ENCODE measurements around the gene ZBTB17. TPM values are rescaled to one million over a fixed set of nuclear protein-coding genes. Genes with fewer than 3 reads are reported as not detected.
"Not testable (repeated sequence)": the region's sequence is repeated elsewhere in the genome, so short reads cannot be mapped to it uniquely, and the experiment has no call there.

ZBTB17 gene
- polyA plus RNA-seq, 1 donor, result 24.9 TPM

DNA sequence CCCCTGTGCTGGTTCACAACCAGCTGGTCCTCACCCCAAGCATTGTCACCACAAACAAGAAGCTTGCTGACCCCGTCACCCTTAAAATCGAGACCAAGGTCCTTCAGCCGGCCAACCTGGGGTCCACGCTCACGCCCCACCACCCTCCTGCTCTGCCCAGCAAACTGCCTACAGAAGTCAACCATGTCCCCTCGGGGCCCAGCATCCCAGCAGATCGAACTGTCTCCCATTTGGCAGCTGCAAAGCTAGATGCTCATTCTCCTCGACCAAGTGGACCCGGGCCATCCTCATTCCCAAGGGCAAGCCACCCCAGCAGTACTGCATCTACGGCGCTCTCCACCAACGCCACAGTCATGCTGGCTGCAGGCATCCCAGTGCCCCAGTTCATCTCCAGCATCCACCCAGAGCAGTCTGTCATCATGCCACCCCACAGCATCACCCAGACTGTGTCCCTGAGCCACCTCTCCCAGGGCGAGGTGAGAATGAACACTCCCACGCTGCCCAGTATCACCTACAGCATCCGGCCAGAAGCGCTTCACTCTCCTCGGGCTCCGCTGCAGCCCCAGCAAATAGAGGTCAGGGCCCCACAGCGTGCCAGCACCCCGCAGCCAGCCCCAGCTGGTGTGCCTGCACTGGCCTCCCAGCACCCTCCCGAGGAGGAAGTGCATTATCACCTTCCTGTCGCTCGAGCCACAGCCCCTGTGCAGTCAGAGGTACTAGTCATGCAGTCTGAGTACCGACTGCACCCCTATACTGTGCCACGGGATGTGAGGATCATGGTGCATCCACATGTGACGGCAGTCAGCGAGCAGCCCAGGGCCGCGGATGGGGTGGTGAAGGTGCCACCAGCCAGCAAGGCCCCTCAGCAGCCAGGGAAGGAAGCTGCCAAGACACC lies 40.6 kb downstream of the ZBTB17 start:
- no peak for DNase-seq (ENCODE audit: low read depth)

DNA sequence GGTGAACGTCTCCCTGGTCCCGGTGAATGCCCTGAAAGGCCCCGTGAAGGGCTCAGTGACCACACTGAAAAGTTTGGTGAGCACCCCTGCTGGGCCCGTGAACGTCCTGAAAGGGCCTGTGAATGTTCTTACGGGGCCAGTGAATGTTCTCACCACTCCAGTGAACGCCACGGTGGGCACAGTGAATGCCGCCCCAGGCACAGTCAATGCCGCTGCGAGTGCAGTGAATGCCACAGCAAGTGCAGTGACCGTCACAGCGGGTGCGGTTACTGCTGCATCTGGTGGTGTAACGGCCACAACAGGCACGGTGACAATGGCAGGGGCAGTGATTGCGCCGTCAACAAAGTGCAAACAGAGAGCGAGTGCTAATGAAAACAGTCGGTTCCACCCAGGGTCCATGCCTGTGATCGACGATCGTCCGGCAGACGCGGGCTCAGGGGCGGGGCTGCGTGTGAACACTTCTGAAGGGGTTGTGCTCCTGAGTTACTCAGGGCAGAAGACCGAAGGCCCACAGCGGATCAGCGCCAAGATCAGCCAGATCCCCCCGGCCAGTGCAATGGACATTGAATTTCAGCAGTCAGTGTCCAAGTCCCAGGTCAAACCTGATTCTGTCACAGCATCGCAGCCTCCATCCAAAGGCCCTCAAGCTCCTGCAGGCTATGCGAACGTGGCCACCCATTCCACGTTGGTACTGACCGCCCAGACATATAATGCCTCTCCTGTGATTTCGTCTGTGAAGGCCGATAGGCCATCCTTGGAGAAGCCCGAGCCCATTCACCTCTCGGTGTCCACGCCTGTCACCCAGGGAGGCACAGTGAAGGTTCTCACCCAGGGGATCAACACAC lies 41.5 kb downstream of the ZBTB17 start:
- no peak for DNase-seq (ENCODE audit: low read depth)

DNA sequence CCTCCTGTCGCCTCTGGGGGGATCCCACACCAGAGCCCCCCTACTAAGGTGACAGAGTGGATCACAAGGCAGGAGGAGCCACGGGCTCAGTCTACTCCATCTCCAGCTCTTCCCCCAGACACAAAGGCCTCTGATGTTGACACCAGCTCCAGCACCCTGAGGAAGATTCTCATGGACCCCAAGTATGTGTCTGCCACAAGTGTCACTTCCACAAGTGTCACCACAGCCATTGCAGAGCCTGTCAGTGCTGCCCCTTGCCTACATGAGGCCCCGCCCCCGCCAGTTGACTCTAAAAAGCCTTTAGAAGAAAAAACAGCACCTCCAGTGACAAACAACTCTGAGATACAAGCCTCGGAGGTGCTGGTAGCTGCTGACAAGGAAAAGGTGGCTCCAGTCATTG lies 42.2 kb downstream of the ZBTB17 start:
- no peak for DNase-seq (ENCODE audit: low read depth)

DNA sequence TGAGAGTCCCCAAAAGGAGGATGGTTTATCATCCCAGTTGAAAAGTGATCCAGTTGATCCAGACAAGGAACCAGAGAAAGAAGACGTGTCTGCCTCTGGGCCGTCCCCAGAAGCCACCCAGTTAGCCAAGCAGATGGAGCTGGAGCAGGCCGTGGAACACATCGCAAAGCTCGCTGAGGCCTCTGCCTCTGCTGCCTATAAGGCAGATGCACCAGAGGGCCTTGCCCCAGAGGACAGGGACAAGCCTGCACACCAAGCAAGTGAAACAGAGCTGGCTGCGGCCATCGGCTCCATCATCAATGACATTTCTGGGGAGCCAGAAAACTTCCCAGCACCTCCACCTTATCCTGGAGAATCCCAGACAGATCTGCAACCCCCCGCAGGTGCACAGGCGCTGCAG lies 43.3 kb downstream of the ZBTB17 start:
- DNase-seq (ENCODE audit: low read depth), result no peak

DNA sequence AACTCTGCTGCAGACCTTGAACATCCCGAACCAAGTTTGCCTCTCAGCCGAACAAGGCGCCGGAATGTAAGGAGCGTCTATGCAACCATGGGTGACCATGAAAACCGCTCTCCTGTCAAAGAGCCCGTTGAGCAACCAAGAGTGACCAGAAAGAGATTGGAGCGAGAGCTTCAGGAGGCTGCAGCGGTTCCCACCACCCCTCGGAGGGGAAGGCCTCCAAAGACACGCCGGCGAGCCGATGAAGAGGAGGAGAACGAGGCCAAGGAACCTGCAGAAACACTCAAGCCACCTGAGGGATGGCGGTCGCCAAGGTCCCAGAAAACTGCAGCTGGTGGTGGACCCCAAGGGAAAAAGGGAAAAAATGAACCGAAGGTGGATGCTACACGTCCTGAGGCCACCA lies 44.0 kb downstream of the ZBTB17 start:
- no peak for DNase-seq (ENCODE audit: low read depth)

DNA sequence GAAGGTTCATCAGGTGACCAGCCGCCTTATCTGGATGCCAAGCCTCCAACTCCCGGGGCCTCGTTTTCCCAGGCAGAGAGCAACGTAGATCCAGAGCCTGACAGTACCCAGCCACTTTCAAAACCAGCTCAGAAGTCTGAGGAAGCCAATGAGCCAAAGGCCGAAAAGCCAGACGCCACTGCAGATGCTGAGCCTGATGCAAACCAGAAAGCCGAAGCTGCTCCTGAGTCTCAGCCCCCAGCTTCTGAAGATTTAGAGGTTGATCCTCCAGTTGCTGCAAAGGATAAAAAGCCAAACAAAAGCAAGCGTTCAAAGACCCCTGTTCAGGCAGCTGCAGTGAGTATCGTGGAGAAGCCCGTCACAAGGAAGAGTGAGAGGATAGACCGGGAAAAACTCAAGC lies 44.5 kb downstream of the ZBTB17 start:
- DNase-seq (ENCODE audit: low read depth), result no peak

DNA sequence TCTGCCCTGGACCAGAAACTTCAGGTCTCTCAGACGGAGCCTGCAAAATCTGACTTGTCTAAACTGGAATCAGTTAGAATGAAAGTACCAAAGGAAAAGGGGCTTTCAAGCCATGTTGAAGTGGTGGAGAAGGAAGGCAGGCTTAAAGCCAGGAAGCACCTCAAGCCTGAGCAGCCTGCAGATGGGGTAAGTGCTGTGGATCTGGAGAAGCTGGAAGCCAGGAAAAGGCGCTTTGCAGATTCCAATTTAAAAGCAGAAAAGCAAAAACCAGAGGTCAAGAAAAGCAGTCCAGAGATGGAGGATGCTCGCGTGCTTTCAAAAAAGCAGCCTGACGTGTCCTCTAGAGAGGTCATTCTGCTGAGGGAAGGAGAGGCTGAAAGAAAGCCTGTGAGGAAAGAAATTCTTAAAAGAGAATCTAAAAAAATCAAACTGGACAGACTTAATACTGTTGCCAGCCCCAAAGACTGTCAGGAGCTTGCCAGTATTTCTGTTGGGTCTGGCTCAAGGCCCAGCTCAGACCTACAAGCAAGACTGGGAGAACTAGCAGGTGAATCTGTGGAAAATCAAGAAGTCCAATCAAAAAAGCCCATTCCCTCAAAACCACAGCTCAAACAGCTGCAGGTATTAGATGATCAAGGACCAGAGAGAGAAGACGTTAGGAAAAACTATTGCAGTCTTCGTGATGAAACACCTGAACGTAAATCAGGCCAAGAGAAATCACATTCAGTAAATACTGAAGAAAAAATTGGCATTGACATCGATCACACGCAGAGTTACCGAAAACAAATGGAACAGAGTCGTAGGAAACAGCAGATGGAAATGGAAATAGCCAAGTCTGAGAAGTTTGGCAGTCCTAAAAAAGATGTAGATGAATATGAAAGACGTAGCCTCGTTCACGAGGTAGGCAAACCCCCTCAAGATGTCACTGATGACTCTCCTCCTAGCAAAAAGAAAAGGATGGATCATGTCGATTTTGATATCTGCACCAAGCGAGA lies 46.6 kb downstream of the ZBTB17 start:
- DNase-seq (ENCODE audit: low read depth), result no peak

DNA sequence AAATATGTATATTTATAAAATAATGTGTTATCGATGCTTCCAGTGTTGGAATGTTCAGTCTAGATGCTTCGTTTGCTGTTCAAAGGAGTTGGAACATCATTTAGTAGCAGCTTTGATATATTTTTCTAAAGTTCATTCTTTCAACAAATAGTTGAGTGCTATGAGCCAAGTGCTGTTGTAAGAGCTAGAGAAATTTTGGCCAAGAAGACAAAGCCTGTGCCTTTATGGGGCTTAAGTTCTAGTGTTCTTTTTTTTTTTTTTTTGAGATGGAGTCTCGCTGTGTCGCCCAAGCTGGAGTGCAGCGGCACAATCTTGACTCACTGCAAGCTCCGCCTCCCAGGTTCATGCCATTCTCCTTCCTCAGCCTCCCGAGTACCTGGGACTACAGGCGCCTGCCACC lies 49.5 kb downstream of the ZBTB17 start:
- DNase-seq (ENCODE audit: low read depth), result not testable (repeated sequence)

DNA sequence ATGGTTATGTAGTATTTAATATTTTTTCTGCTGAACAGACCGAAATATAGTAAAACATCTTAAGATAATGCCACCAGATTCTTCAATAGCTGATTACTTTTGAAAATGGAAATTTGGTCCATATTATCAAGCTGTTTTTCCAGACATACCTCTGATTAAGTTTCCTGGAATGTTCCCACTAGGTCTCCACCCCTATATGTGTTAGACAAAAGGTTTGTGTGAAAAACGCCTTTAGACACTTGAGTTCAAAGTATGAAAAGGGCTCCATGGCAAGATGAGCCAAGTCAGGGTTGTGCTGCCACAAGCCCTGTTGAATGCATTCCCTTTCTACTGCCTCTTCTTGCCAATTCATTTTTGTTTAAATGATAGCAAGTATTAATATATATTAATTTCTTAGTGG lies 52.7 kb downstream of the ZBTB17 start:
- no peak for DNase-seq (ENCODE audit: low read depth)

DNA sequence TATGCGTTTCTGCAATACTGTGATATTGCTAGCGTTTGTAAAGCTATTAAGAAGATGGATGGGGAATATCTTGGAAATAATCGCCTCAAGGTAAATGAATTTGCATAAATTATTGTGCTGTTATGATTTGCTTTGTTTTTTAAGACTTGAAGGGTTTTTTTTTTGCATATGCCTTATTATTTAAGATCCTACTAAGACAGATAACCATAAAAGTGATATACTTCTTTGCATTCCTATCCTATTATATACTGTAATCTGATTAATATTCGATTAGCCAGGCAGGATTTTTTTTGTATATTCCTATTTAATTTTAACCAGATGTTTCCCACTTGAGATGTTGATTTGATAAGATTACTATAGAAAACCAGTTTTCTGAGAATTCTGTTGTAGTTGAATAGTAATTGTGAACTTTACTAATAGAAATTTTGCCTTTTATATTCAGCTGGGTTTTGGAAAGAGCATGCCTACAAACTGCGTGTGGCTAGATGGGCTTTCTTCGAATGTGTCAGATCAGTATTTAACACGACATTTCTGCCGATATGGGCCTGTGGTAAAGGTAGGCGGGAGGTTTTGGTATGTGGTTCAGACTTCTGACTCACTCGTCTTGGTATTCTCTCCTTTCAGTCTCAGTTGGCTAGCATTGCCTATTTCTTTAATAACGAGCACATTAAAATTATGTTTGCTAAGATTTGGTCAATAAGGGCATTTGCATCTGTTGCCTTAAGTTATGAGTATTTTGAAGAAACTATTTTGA lies 56.8 kb downstream of the ZBTB17 start:
- DNase-seq (ENCODE audit: low read depth), result no peak

DNA sequence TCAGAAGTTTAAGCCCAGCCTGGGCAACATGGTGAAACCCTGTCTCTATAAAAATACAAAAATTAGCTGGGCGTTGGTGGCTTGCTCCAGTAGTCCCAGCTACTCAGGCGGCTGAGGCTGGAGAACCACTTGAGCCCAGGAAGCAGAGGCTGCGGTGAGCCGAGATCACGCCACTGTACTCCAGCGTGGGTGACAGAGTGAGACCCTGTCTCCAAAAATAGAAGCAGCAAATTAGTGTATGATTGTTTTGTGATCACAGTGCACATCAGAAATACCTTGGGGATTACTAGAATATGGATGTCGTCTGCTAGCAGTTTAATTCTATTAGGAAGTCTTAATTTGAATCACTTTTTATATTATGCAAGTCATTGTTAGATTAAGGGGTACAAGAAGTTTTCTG lies 59.0 kb downstream of the ZBTB17 start:
- DNase-seq (ENCODE audit: low read depth), result no peak

DNA sequence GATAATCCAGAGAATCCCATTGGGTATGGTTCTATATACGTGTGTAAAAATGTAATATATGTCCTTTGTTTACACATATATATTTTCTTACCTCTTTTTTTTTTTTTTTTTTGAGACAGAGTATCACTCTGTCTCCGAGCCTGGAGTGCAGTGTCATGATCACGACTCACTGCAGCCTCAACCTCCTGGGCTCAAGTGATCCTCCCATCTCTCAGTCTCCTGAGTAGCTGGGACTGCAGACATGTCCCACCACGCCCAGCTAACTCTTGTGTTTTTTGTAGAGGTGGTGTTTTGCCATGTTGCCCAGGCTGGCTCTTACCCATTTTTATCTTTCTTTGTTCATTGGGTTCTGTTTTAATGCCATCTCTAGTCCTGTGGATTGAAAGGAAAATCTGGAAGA lies 59.5 kb downstream of the ZBTB17 start:
- DNase-seq (ENCODE audit: low read depth), result no peak

DNA sequence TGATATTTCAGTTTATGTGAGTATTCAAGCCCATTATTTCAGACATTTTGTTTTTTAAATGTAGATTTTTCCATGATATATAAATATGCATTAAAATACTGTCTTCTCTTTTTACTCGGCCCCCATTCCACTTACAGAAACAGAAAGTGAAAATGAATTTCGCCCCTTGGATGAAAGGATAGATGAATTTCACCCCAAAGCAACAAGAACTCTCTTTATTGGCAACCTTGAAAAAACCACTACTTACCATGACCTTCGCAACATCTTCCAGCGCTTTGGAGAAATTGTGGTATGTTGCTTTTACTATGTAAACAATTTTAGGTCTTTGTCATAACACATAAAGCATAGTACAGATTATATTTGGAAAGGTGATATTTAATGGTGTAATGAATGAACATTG lies 59.9 kb downstream of the ZBTB17 start:
- DNase-seq (ENCODE audit: low read depth), result no peak

DNA sequence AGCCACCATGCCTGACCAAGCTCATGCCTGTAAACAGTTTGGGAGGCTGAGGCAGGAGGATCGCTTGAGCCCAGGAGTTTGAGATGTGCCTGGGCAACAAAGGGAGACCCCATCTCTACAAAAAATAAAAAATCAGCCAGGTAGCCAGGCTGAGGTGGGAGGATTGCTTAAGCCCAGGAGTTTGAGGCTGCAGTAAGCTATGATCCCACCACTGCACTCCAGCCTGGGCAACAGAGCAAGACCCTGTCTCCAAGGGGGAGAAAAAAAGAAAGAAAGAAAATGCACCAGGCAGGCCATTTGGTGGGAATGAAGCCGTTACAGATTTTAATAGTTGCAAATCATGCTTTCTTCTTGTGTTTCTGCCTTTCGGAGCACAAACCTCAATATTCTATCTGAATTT lies 62.3 kb downstream of the ZBTB17 start:
- not testable (repeated sequence) for DNase-seq (ENCODE audit: low read depth)

DNA sequence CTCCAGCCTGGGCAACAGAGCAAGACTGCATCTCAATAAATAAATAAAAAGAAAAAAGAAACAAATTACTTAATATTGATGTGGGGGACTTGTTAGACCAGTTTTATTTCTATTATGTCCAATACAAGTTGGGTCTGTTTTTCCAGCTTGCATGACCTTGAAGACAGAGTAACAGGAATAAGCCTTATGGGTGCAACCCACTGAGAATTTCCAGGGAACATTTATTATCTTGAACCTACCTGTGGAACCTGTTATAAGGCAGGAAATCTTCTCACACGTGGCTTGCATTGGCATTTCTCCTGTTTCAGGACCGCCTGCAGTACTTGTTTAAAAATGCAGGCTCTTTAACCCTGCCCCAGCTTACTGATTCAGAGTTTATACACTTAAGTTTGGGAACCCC lies 64.0 kb downstream of the ZBTB17 start:
- no peak for DNase-seq (ENCODE audit: low read depth)

DNA sequence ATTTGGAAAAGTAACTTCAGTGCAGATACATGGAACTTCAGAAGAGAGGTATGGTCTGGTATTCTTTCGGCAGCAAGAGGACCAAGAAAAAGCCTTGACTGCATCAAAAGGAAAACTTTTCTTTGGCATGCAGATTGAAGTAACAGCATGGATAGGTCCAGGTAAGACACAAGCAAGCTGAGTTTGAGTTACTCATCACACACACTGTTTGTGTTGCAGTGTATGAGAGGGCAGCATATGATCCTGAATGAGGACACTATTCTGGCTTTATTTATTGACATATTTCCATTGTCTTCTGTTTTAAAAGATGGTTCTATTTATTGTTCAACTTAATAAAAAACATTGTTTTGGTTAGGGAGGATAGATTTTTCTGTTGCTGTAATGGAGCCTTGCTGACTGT lies 64.8 kb downstream of the ZBTB17 start:
- DNase-seq (ENCODE audit: low read depth), result no peak

DNA sequence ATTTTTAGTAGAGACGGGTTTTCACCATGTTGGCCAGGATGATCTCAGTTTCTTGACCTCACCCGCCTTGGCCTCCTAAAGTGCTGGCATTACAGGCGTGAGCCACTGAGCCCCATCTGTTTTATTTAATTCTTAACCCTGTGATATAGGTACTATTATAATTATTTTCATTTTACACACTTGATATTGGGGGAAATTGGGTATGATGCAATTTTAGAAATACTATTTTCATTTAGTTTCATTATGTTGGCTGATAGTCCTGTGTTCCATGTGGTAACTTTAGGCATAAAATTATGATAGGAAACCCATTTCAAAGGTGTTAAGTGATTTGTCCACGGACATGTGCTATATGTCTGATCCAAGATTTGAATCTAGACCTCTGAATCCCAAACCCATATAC lies 67.3 kb downstream of the ZBTB17 start:
- DNase-seq (ENCODE audit: low read depth), result no peak

DNA sequence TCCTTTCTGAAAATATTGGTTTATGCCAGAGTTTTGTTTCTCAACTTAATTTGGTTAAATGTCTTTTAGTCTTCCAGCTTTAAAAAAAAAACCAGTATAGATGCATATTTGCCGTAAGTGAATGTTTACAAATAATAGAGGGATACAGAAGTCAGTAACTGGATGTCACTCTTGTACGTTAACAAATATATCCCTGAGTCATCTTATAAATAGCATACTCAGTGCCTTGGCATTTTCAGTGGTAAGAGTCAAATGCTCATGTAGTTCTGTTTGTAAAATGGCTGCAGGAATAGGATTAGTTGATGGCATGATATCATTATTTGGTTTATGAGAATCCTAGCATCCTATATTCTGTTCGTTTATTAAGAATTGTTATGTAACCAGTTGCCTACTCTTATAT lies 73.0 kb downstream of the ZBTB17 start:
- DNase-seq (ENCODE audit: low read depth), result no peak

DNA sequence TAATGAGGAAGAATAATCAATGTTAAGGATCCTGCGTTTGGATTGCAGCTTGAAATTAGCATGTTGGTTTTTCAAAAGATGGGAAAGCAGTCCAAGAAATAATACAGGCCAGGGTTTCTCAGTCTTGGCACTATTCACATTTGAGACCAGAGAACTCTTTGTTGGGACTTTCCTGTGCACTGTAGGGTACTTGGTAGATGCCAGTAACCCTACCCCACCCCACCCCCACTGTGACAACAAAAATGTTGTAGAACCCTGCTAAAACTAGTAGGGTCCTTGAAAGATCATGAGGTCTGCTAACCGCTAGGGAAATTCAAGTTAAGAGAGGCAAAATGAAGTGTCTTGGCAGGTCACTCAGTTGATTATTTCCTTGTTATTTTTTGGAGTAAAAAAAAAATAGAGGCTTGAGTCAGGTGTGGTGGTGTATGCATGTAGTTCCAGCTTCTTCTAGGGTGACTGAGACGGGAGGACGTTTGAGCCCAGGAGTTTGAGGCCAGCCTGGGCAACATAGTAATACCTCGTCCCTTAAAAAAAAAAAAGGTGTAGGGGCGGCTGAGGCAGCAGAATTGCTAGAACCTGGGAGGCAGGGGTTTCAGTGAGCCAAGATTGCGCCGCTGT lies 75.1 kb downstream of the ZBTB17 start:
- DNase-seq (ENCODE audit: low read depth), result no peak

DNA sequence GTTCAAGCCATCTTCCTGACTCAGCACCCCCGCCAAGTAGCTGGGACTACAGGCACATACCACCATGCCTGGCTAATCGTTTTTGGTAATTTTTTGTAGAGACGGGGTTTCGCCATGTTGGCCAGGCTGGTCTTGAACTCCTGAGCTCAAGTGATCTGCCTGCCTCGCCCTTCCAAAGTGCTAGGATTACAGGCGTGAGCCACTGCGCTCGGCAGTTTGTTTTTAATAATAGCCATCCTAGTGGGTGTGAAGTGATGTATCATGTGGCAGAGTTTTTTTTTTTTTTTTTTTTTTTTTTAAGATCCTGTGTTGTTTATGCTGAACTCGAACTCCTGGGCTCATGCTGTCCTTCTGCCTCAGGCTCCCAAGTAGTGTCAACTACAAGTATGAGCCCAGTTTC lies 76.6 kb downstream of the ZBTB17 start:
- DNase-seq (ENCODE audit: low read depth), result no peak
